ENCODE results near the gene ISM2. TPM values are rescaled to one million over a fixed set of nuclear protein-coding genes. Genes with fewer than 3 reads are reported as not detected.
"Not testable (repeated sequence)": the region's sequence is repeated elsewhere in the genome, so short reads cannot be mapped to it uniquely, and the experiment has no call there.

The ISM2 gene
- polyA plus RNA-seq (ENCODE audit: insufficient read length in 10 of 10): 1 to 10 TPM in 1 of 10 donors, under 1 TPM in 7, not detected in 2; 0.09 to 1.4 (median 0.15) TPM
- long read RNA-seq, donor 1: 0 reads
- long read RNA-seq, donor 2: 0 reads
- long read RNA-seq, donor 3: 0 reads
- long read RNA-seq, donor 4: 0 reads
- long read RNA-seq, donor 5: 0 reads
- long read RNA-seq, donor 6: 0 reads
- long read RNA-seq, donor 7: 0 reads
- long read RNA-seq, donor 8, partial matches to known transcripts: 0 of 1 reads
- long read RNA-seq, donor 8, other reads (novel, unspliced or antisense): 0 of 1 reads
- long read RNA-seq, donor 9: 0 reads

- DNase-seq: peak in 2 of 3 donors; percentile 34 to 67
These were observed at the start of gene ISM2 for GRCh38 chr14:77498120-77498979. Gene ISM2, minus strand, starts transcription at chr14:77498816. Its CDS starts 23 bp downstream, at chr14:77498793.

GRCh38 chr14:77547512-77548180, 49.0 kb upstream of the ISM2 start:
- no peak for DNase-seq

- DNase-seq: not testable (repeated sequence)
These were observed 46.6 kb upstream of the ISM2 start for GRCh38 chr14:77545171-77545570.

GRCh38 chr14:77544571-77544970, 46.0 kb upstream of the ISM2 start:
- DNase-seq: no peak

GRCh38 chr14:77543637-77544334, 45.2 kb upstream of the ISM2 start:
- DNase-seq: no peak

GRCh38 chr14:77543240-77543551, 44.6 kb upstream of the ISM2 start:
- no peak for DNase-seq

GRCh38 chr14:77542421-77543239, 44.0 kb upstream of the ISM2 start:
- peak in 1 of 3 donors; percentile 9 for DNase-seq

GRCh38 chr14:77541905-77542304, 43.3 kb upstream of the ISM2 start:
- DNase-seq: no peak

- not testable (repeated sequence) for DNase-seq
These were observed 38.3 kb upstream of the ISM2 start for GRCh38 chr14:77536951-77537350.

- no peak for DNase-seq
These were observed 32.5 kb upstream of the ISM2 start for GRCh38 chr14:77531071-77531470.

GRCh38 chr14:77529963-77530362, 31.3 kb upstream of the ISM2 start:
- no peak for DNase-seq

GRCh38 chr14:77529213-77529612, 30.6 kb upstream of the ISM2 start:
- DNase-seq: no peak

- not testable (repeated sequence) for DNase-seq
These were observed 30.1 kb upstream of the ISM2 start for GRCh38 chr14:77528701-77529100.

GRCh38 chr14:77526266-77526665, 27.6 kb upstream of the ISM2 start:
- DNase-seq: peak in 1 of 3 donors; percentile 3

GRCh38 chr14:77524536-77524935, 25.9 kb upstream of the ISM2 start:
- no peak for DNase-seq

- no peak for DNase-seq
These were observed 24.5 kb upstream of the ISM2 start for GRCh38 chr14:77523109-77523508.

GRCh38 chr14:77520555-77520954, 21.9 kb upstream of the ISM2 start:
- no peak for DNase-seq

GRCh38 chr14:77516126-77516525, 17.5 kb upstream of the ISM2 start:
- no peak for DNase-seq

- no peak for DNase-seq
These were observed 13.0 kb upstream of the ISM2 start for GRCh38 chr14:77511486-77512162.

GRCh38 chr14:77509366-77509765, 10.8 kb upstream of the ISM2 start:
- DNase-seq: no peak
